Endothelial cell of umbilical vein (primary cell): ENCODE data around the gene UROD.

Experiments used
- CTCF ChIP-seq, 2 donors: IDR thresholded peaks; 1 replicate in 1 of 2; 2 replicates in 1 of 2; pipeline ENCODE4 v1.5.1; 2011; ENCODE audit warnings: low read length in 2 of 2, mild to moderate bottlenecking in 2 of 2, moderate library complexity in 2 of 2, control low read depth in 1 of 2, inconsistent platforms in 1 of 2, low read depth in 1 of 2; ENCODE audit not compliant: insufficient read depth in 1 of 2; ENCODE audit errors: extremely low read depth in 1 of 2
- EZH2 ChIP-seq: IDR thresholded peaks from 2 replicates; pipeline ENCODE4 v1.6.1; 2012; ENCODE audit warnings: borderline replicate concordance, low read depth, mild to moderate bottlenecking, moderate library complexity, low read length, inconsistent platforms; ENCODE audit not compliant: severe bottlenecking
- FOS ChIP-seq: IDR thresholded peaks from 2 replicates; pipeline ENCODE4 v1.6.1; 2011; ENCODE audit warnings: mild to moderate bottlenecking, low read length, moderate library complexity, borderline replicate concordance; ENCODE audit not compliant: insufficient read depth
- GATA2 ChIP-seq: IDR thresholded peaks from 2 replicates; pipeline ENCODE4 v1.7.0; 2011; ENCODE audit warnings: low read depth, mild to moderate bottlenecking, moderate library complexity, mixed read lengths, low read length; ENCODE audit not compliant: insufficient read length, insufficient read depth
- JUN ChIP-seq: IDR thresholded peaks from 2 replicates; pipeline ENCODE4 v1.6.1; 2011; ENCODE audit warnings: borderline replicate concordance, low read depth; ENCODE audit not compliant: insufficient read length, insufficient read depth
- MYC ChIP-seq: IDR thresholded peaks from one replicate; pipeline ENCODE4 v1.6.1; 2011; ENCODE audit warnings: mild to moderate bottlenecking, low read depth, low read length
- POLR2A ChIP-seq: IDR thresholded peaks from 2 replicates; pipeline ENCODE4 v1.6.1; 2012; ENCODE audit warnings: low read depth, mild to moderate bottlenecking, control low read depth, low read length
- POLR2AphosphoS5 ChIP-seq: IDR thresholded peaks from 2 replicates; pipeline ENCODE4 v1.6.1; 2012; ENCODE audit warnings: low read depth, mild to moderate bottlenecking, control low read depth, low read length, moderate library complexity; ENCODE audit not compliant: insufficient read depth

- no peak for TF ChIP-seq FOS
- TF ChIP-seq POLR2AphosphoS5: no peak
- TF ChIP-seq CTCF (IDR thresholded peaks at IDR 0.05; ENCODE audit: extremely low read depth in 1 of 2, insufficient read depth in 1 of 2, low read depth in 1 of 2, low read length in 2 of 2): no peak
- no peak for TF ChIP-seq MYC
- TF ChIP-seq GATA2: no peak
- no peak for TF ChIP-seq POLR2A
- no peak for TF ChIP-seq JUN
- TF ChIP-seq EZH2: no peak
Measured at GRCh38 chr1:45033356-45033755, 21.3 kb downstream of the UROD start.
